Fibroblast of lung (primary cell): ENCODE results near the gene SEC14L1.

Experiments
- CTCF ChIP-seq, 2 donors: IDR thresholded peaks in 1 of 2; conservative IDR thresholded peaks in 1 of 2; 1 replicate in 1 of 2; 2 replicates in 1 of 2; pipeline ENCODE4 v1.5.1; 2011 to 2012; ENCODE audit warnings: low read length in 2 of 2, control low read depth in 1 of 2, inconsistent platforms in 1 of 2, low read depth in 1 of 2, mild to moderate bottlenecking in 1 of 2
- EZH2 ChIP-seq: IDR thresholded peaks from 2 replicates; pipeline ENCODE4 v1.5.1; 2012; ENCODE audit warnings: low read length, control low read depth, mild to moderate bottlenecking; ENCODE audit errors: missing control alignments

GRCh38 chr17:77109764-77110359 lies 30.9 kb upstream of the SEC14L1 start:
- TF ChIP-seq CTCF (conservative IDR thresholded peaks at IDR 0.05 in 1 of 2, IDR thresholded peaks at IDR 0.05 in 1 of 2; ENCODE audit: low read depth in 1 of 2, low read length in 2 of 2) (no peak), EZH2 (no peak)
